Pulmonary artery endothelial cell (primary cell): ENCODE results near the gene KIF15. TPM values are rescaled to one million over a fixed set of nuclear protein-coding genes. Genes with fewer than 3 reads are reported as not detected.
"Not testable (repeated sequence)": the region's sequence is repeated elsewhere in the genome, so short reads cannot be mapped to it uniquely, and the experiment has no call there.

Source experiments
- DNase-seq: peaks from one replicate; pipeline ENCODE4 v3.0.0-alpha.2; 2011; ENCODE audit warnings: low read depth, low spot score
- total RNA-seq: library from RNA; depleted of rRNA; stranded (reverse); fragments of >200 nt; gene quantifications from 2 replicates; pipeline ENCODE4 v1.2.3, GENCODE V29; 2014

KIF15 gene
- 11.5 and 19.8 TPM in 2 replicates for total RNA-seq

- peak; percentile 83 for DNase-seq
Measured at GRCh38 chr3:44761424-44762169, at the start of gene KIF15, which contains the start of gene KIAA1143. Gene KIF15, plus strand, starts transcription at chr3:44761794. Its CDS starts 72 bp downstream, at chr3:44761866. Gene KIAA1143, minus strand, starts transcription at chr3:44761619. Its CDS starts 17 bp downstream, at chr3:44761602.

- peak; percentile 72 for DNase-seq
Measured at GRCh38 chr3:44712455-44713075, 49.0 kb upstream of the KIF15 start, which contains the start of gene ZNF502. Gene ZNF502, plus strand, starts transcription at chr3:44712660. Its CDS starts 7,602 bp downstream, at chr3:44720262.

DNA sequence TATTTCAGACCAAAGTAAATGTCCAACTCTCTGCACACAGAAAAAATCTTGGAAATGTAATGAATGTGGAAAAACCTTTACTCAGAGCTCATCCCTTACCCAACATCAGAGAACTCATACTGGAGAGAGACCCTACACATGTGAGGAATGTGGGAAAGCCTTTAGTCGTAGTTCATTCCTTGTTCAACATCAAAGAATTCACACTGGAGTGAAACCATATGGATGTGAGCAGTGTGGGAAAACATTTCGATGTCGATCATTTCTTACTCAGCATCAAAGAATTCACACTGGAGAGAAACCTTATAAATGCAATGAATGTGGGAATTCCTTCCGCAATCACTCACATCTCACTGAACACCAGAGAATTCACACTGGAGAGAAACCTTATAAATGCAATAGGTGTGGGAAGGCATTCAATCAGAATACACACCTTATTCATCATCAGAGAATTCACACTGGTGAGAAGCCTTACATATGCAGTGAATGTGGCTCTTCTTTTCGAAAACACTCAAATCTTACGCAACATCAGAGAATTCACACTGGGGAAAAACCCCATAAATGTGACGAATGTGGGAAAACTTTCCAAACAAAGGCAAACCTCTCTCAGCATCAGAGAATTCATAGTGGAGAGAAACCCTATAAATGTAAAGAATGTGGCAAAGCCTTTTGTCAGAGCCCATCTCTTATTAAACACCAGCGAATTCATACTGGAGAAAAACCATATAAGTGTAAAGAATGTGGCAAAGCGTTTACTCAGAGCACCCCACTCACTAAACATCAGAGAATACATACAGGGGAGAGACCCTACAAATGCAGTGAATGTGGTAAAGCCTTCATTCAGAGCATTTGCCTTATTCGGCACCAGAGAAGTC lies 40.1 kb upstream of the KIF15 start:
- DNase-seq: no peak

DNA sequence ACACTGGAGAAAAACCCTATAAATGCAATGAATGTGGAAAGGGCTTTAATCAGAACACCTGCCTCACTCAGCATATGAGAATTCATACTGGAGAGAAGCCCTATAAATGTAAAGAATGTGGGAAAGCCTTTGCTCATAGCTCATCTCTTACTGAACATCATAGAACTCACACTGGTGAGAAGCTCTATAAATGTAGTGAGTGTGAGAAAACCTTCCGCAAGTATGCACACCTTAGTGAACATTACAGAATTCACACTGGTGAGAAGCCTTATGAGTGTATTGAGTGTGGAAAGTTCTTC lies 39.5 kb upstream of the KIF15 start:
- no peak for DNase-seq

GRCh38 chr3:44729384-44729910 lies 32.1 kb upstream of the KIF15 start, which contains the start of gene ZNF501:
Gene ZNF501, plus strand, starts transcription at chr3:44729635. Its CDS starts 4,787 bp downstream, at chr3:44734422.
- peak; percentile 66 for DNase-seq

DNA sequence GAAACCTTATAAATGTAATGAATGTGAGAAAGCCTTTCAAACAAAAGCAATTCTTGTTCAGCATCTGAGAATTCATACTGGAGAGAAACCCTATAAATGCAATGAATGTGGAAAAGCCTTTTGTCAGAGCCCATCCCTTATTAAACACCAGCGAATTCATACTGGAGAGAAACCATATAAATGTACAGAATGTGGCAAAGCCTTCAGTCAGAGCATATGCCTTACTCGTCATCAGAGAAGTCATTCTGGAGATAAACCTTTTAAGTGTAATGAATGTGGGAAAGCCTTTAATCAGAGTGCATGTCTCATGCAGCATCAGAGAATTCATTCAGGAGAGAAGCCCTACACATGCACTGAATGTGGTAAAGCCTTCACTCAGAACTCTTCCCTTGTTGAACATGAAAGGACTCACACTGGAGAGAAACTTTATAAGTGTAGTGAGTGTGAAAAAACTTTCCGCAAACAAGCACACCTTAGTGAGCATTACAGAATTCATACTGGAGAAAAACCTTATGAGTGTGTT lies 26.9 kb upstream of the KIF15 start:
- no peak for DNase-seq

GRCh38 chr3:44761101-44761423 lies 532 bp upstream of the KIF15 start:
- DNase-seq: no peak

DNA sequence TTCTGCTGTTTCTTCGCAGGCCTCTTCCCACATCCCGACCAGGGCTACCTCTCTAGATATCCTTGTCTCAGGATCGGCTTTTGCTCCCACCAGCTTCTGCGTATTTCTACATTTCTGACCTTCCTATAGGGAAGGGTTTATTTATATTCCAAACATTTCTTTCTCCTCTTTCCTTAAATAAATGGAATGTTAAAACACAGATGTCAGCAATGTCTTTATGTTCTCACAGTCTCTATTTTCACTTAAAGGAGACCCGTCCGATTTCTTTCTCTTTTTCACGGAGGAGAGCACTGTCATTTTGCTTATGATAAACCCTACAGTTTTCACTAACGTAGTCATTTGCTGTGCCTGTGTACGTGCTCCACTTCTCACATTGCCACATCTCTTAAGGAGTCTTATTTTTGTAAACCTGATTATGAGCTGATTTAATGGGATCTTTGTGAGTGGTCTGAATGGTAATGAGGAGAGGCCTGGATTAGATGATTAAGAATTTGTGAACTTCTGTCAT lies 630 bp downstream of the KIF15 start:
- no peak for DNase-seq

- DNase-seq: no peak
Measured at GRCh38 chr3:44762690-44763089, 1.1 kb downstream of the KIF15 start.

GRCh38 chr3:44764248-44764647 lies 2.7 kb downstream of the KIF15 start:
- DNase-seq: no peak

GRCh38 chr3:44771424-44772098 lies 10.0 kb downstream of the KIF15 start:
- DNase-seq: no peak

- DNase-seq: no peak
Measured at GRCh38 chr3:44772099-44772442, 10.5 kb downstream of the KIF15 start.

DNA sequence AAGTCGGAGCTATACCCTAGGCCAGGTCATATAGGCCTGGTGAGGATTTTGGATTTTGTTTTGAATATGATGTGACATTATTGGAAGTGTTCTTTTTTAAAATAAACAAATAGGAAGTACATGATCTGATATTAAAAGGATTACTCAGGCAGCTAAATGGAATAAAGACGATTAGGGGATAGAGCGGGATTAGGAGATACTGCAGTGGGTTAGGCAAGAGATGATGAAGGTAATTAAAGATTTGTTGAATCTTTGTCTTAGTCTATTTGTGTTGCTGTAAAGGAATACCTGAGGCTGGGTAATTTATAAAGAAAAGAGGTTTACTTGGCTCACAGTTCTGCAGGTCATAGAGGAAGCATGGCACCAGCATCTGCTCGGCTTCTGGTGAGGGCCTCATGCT lies 21.3 kb downstream of the KIF15 start:
- DNase-seq: no peak

GRCh38 chr3:44795197-44795596 lies 33.6 kb downstream of the KIF15 start:
- no peak for DNase-seq

GRCh38 chr3:44802011-44802410 lies 40.4 kb downstream of the KIF15 start:
- DNase-seq: no peak

DNA sequence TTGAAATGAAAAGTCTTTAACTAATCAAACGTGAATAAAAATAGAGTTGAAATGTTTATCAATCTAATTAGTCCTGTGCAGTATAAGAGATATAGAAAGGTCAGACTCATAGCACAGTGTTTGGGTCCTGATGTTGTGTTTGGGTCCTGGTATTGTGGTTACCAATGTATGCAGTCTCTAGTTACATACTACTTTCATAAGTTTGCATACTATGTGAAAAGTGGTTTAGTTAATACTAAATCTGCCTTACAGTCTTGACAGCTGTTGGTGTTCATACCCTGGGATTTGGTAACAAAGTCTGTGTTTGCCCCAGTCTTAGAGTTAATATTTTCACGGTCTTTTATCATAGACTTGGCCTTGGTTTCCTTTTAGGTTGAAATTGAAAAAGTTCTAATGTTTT lies 41.7 kb downstream of the KIF15 start:
- DNase-seq: no peak

DNA sequence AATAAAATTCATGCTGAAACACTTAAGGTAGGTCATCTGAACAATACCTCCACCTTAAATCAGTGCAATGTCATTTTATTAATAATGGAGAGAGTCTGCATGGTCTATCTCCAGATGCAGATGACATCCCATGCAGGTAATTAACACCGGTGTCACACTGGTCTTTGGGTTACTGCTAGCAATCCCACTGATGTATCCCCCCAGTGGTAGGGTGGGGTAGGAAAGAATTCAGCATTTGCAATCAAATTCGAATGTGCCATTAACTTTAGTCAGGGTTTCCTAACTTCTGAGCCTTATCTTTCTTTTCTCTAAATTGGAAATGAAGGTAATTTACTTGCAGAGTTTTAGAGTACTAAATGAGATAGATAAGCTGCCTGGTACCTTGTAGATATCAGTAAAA lies 44.4 kb downstream of the KIF15 start:
- no peak for DNase-seq

- DNase-seq: no peak
Measured at GRCh38 chr3:44814751-44815150, 53.2 kb downstream of the KIF15 start.

GRCh38 chr3:44816334-44816733 lies 54.7 kb downstream of the KIF15 start:
- not testable (repeated sequence) for DNase-seq

- DNase-seq: not testable (repeated sequence)
Measured at GRCh38 chr3:44821206-44821605, 59.6 kb downstream of the KIF15 start.
